GM23338 (cell line): Measurements from ENCODE around the gene PPFIBP2. TPM values are rescaled to one million over a fixed set of nuclear protein-coding genes. Genes with fewer than 3 reads are reported as not detected.

Experiments used
- ATAC-seq: fragments of 200-7000 bp; cut with Tn5 transposase; 3 replicates; pipeline ENCODE4 v1.9.1; 2020
- DNase-seq: peaks from one replicate; pipeline ENCODE4 v3.0.0-alpha.2; 2015; ENCODE audit warnings: low spot score
- H2AFZ ChIP-seq: fragments of 200-600 bp; sonication (generic); 2 replicates; pipeline ENCODE4 v1.8.0; 2016; ENCODE audit warnings: antibody characterized with exemption, mild to moderate bottlenecking, moderate library complexity
- H3F3A ChIP-seq: fragments of 200-600 bp; sonication (generic); replicated peaks from 2 replicates; pipeline ENCODE4 v1.8.0; 2017; ENCODE audit warnings: antibody characterized with exemption, mixed run types, low read depth
- H3K27ac ChIP-seq: fragments of 200-600 bp; sonication (generic); 2 replicates; pipeline ENCODE4 v1.6.1; 2016; ENCODE audit warnings: low read depth
- H3K27me3 ChIP-seq: fragments of 200-600 bp; sonication (generic); 2 replicates; pipeline ENCODE4 v1.8.0; 2016; ENCODE audit warnings: mild to moderate bottlenecking, mixed run types, moderate library complexity; ENCODE audit not compliant: insufficient read depth
- H3K36me3 ChIP-seq: fragments of 200-600 bp; sonication (generic); 2 replicates; pipeline ENCODE4 v1.8.0; 2016; ENCODE audit warnings: mild to moderate bottlenecking; ENCODE audit not compliant: insufficient read depth
- H3K4me1 ChIP-seq: fragments of 200-600 bp; sonication (generic); 2 replicates; pipeline ENCODE4 v1.8.0; 2016; ENCODE audit warnings: mild to moderate bottlenecking, moderate library complexity; ENCODE audit not compliant: insufficient read depth
- H3K4me2 ChIP-seq: fragments of 200-600 bp; sonication (generic); 2 replicates; pipeline ENCODE4 v1.7.1; 2017; ENCODE audit warnings: mixed run types
- H3K4me3 ChIP-seq: fragments of 200-600 bp; sonication (generic); 2 replicates; pipeline ENCODE4 v1.6.1; 2016; ENCODE audit warnings: mixed run types
- H3K79me2 ChIP-seq: fragments of 200-600 bp; sonication (generic); replicated peaks from 2 replicates; pipeline ENCODE4 v1.8.0; 2017; ENCODE audit warnings: mild to moderate bottlenecking; ENCODE audit not compliant: insufficient read depth
- H3K9me2 ChIP-seq: fragments of 200-600 bp; sonication (generic); 2 replicates; pipeline ENCODE4 v1.8.0; 2017; ENCODE audit not compliant: insufficient read depth
- H4K20me1 ChIP-seq: fragments of 200-600 bp; sonication (generic); replicated peaks from 2 replicates; pipeline ENCODE4 v1.8.0; 2017; ENCODE audit warnings: mild to moderate bottlenecking; ENCODE audit not compliant: insufficient read depth
- H3K27ac Mint-ChIP-seq: 2 replicates; pipeline ENCODE4 v1.8.0; 2020; ENCODE audit warnings: inconsistent platforms, mild to moderate bottlenecking, moderate library complexity, mixed read lengths
- H3K27me3 Mint-ChIP-seq: 3 replicates; pipeline ENCODE4 v1.8.0; 2022; ENCODE audit warnings: low read depth, mild to moderate bottlenecking, moderate library complexity, mixed read lengths, inconsistent platforms; ENCODE audit not compliant: insufficient read depth, poor library complexity
- H3K36me3 Mint-ChIP-seq: 3 replicates; pipeline ENCODE4 v1.8.0; 2021; ENCODE audit warnings: low read depth, mild to moderate bottlenecking, inconsistent platforms, moderate library complexity, mixed read lengths
- H3K4me1 Mint-ChIP-seq: 3 replicates; pipeline ENCODE4 v1.8.0; 2020; ENCODE audit warnings: mild to moderate bottlenecking, inconsistent platforms, mixed read lengths
- H3K4me3 Mint-ChIP-seq: 3 replicates; pipeline ENCODE4 v1.8.0; 2021; ENCODE audit warnings: moderate library complexity, mild to moderate bottlenecking, inconsistent platforms, mixed read lengths
- H3K9me3 Mint-ChIP-seq: 3 replicates; pipeline ENCODE4 v1.8.0; 2020; ENCODE audit warnings: moderate library complexity, mild to moderate bottlenecking, inconsistent platforms, mixed read lengths
- CREB1 ChIP-seq: fragments of 250-450 bp; sonication (Bioruptor Pico); IDR thresholded peaks from 2 replicates; pipeline ENCODE4 v1.5.0; 2020; ENCODE audit warnings: low read depth, mild to moderate bottlenecking, moderate library complexity
- CTCF ChIP-seq, 2 experiments: fragments of 200-600 bp in 1 of 2; sonication (generic) in 1 of 2; conservative IDR thresholded peaks; 2 replicates each; pipeline versions ENCODE4 v1.5.1 to v1.6.1; 2016 to 2017; ENCODE audit warnings: antibody characterized with exemption in 2 of 2, low read depth in 2 of 2, mild to moderate bottlenecking in 2 of 2, moderate library complexity in 1 of 2
- ETS1 ChIP-seq: IDR thresholded peaks from 2 replicates; pipeline ENCODE4 v1.6.1; 2016; ENCODE audit warnings: antibody characterized with exemption
- EZH2phosphoT487 ChIP-seq: fragments of 200-600 bp; sonication (generic); IDR thresholded peaks from one replicate; pipeline ENCODE4 v1.8.1; 2018; ENCODE audit warnings: antibody characterized with exemption; ENCODE audit not compliant: unreplicated experiment
- NANOG ChIP-seq: IDR thresholded peaks from 2 replicates; pipeline ENCODE4 v1.6.1; 2016; ENCODE audit warnings: antibody characterized with exemption, borderline replicate concordance
- POLR2AphosphoS5 ChIP-seq: IDR thresholded peaks from 2 replicates; pipeline ENCODE4 v1.6.1; 2016; ENCODE audit warnings: antibody characterized with exemption, low read depth
- REST ChIP-seq: IDR thresholded peaks from one replicate; pipeline ENCODE4 v1.6.1; 2018; ENCODE audit warnings: antibody characterized with exemption; ENCODE audit not compliant: unreplicated experiment
- STAT1 ChIP-seq: IDR thresholded peaks from one replicate; pipeline ENCODE4 v1.6.1; 2016; ENCODE audit warnings: antibody characterized with exemption; ENCODE audit not compliant: unreplicated experiment
- ZNF114 ChIP-seq: fragments of 250-450 bp; sonication (Bioruptor Pico); IDR thresholded peaks from 2 replicates; pipeline ENCODE4 v1.5.0; 2020; ENCODE audit warnings: mild to moderate bottlenecking, moderate library complexity
- ZNF331 ChIP-seq: fragments of 250-450 bp; sonication (Bioruptor Pico); IDR thresholded peaks from 2 replicates; pipeline ENCODE4 v1.5.0; 2020; ENCODE audit warnings: low read depth, mild to moderate bottlenecking, moderate library complexity
- ZNF462 ChIP-seq: fragments of 250-450 bp; sonication (Bioruptor Pico); IDR thresholded peaks from 2 replicates; pipeline ENCODE4 v1.5.0; 2020; ENCODE audit warnings: mild to moderate bottlenecking, moderate library complexity
- polyA plus RNA-seq: library from polyadenylated mRNA; unstranded; fragments of >200 nt; fragmentation: Nextera tagmentation; extraction: Ambion mirVana; gene quantifications from 2 replicates; pipeline ENCODE4 v1.2.1, GENCODE V29; 2016
- total RNA-seq: library from RNA; depleted of rRNA; stranded (reverse); fragments of >200 nt; shearing (Covaris generic); gene quantifications from 2 replicates; pipeline ENCODE4 v1.2.3, GENCODE V29; 2014

Gene PPFIBP2
- total and polyA plus RNA-seq, 2 experiments from 2014 or later, result 7.1 to 14.8 TPM

- TF ChIP-seq ZNF462 (no peak), POLR2AphosphoS5 (no peak), ZNF331 (no peak), ZNF114 (CRISPR knock-in tag) (no peak), EZH2phosphoT487 (no peak), NANOG (no peak)
Measured at GRCh38 chr11:7551571-7551970, 37.8 kb downstream of the PPFIBP2 start (continued).

- H3K9me3 Mint-ChIP-seq, result no peaks in the 10 kb centered on the region
Measured at GRCh38 chr11:7552666-7553065, 38.9 kb downstream of the PPFIBP2 start.

More at GRCh38 chr11:7552666-7553065, 38.9 kb downstream of the PPFIBP2 start:
- Histone ChIP-seq H3K4me1 (no peaks in the 10 kb centered on the region), H3K4me2 (no peak overlapping the region), H3K27ac (no peak overlapping the region), H3F3A (no peaks in the 10 kb centered on the region), H2AFZ (no peak overlapping the region), H3K27me3 (no peaks in the 10 kb centered on the region), H3K9me2 (no peaks in the 10 kb centered on the region), H3K79me2 (no peaks in the 10 kb centered on the region), H4K20me1 (no peaks in the 10 kb centered on the region), H3K36me3 (no peaks in the 10 kb centered on the region), H3K4me3 (no peak overlapping the region)
- ATAC-seq (no peak), DNase-seq (no peak)
- Mint-ChIP-seq H3K36me3 (no peaks in the 10 kb centered on the region), H3K4me3 (no peak overlapping the region), H3K27ac (no peak overlapping the region), H3K4me1 (peaks cover 12% of the 10 kb centered on the region; the same call in 2 of the 3 replicates), H3K27me3 (no peaks in the 10 kb centered on the region)
- TF ChIP-seq CREB1 (CRISPR knock-in tag) (no peak), CTCF (conservative IDR thresholded peaks at IDR 0.05; ENCODE audit: low read depth in 2 of 2) (no peak), ETS1 (no peak), POLR2AphosphoS5 (no peak), ZNF331 (no peak), NANOG (no peak), REST (no peak), ZNF114 (CRISPR knock-in tag) (no peak), STAT1 (no peak)
